Neuronal stem cell (in vitro differentiated cells): ENCODE data around the gene VPS35L.

Experiments used
- DNase-seq: peaks from one replicate; pipeline ENCODE4 v3.0.0-alpha.2; 2013; ENCODE audit warnings: low spot score
- H2AFZ ChIP-seq: one replicate; pipeline ENCODE4 v1.6.1; 2013; ENCODE audit warnings: mild to moderate bottlenecking, low read length, inconsistent platforms
- H2AK5ac ChIP-seq: 2 replicates; pipeline ENCODE4 v1.6.1; 2013; ENCODE audit warnings: low read depth, mild to moderate bottlenecking, inconsistent platforms, low read length, moderate library complexity, mixed read lengths
- H2BK120ac ChIP-seq: 2 replicates; pipeline ENCODE4 v1.6.1; 2013; ENCODE audit warnings: low read depth, mild to moderate bottlenecking, inconsistent platforms, low read length, moderate library complexity, mixed read lengths
- H2BK12ac ChIP-seq: one replicate; pipeline ENCODE4 v1.6.1; 2013; ENCODE audit warnings: low read length, inconsistent platforms
- H2BK15ac ChIP-seq: 2 replicates; pipeline ENCODE4 v1.6.1; 2013; ENCODE audit warnings: mild to moderate bottlenecking, low read length, inconsistent platforms, mixed read lengths
- H2BK5ac ChIP-seq: one replicate; pipeline ENCODE4 v1.6.1; 2013; ENCODE audit warnings: inconsistent platforms, mild to moderate bottlenecking, low read length, moderate library complexity
- H3K14ac ChIP-seq: one replicate; pipeline ENCODE4 v1.6.1; 2013; ENCODE audit warnings: low read length, inconsistent platforms
- H3K18ac ChIP-seq: 2 replicates; pipeline ENCODE4 v1.6.1; 2013; ENCODE audit warnings: low read length, inconsistent platforms
- H3K23ac ChIP-seq: 2 replicates; pipeline ENCODE4 v1.6.1; 2013; ENCODE audit warnings: low read depth, mild to moderate bottlenecking, mixed read lengths, low read length, inconsistent platforms; ENCODE audit not compliant: poor library complexity
- H3K27ac ChIP-seq: replicated peaks from 3 replicates; pipeline ENCODE4 v1.5.1; 2013; ENCODE audit warnings: low read length, inconsistent platforms
- H3K27me3 ChIP-seq, 3 experiments: 2 replicates each; pipeline ENCODE4 v1.6.1; 2013; ENCODE audit warnings: low read length in 3 of 3, mild to moderate bottlenecking in 2 of 3, inconsistent platforms in 1 of 3, low read depth in 1 of 3, mixed read lengths in 1 of 3, moderate library complexity in 1 of 3; ENCODE audit not compliant: control insufficient read depth in 3 of 3, insufficient read depth in 3 of 3
- H3K36me3 ChIP-seq, 2 donors: replicated peaks in 1 of 2; 2 replicates each; pipeline ENCODE4 v1.6.1; 2013; ENCODE audit warnings: low read length in 2 of 2; ENCODE audit not compliant: control insufficient read depth in 2 of 2, insufficient read depth in 2 of 2
- H3K4ac ChIP-seq: 2 replicates; pipeline ENCODE4 v1.6.1; 2013; ENCODE audit warnings: inconsistent platforms, mild to moderate bottlenecking, low read length, moderate library complexity
- H3K4me1 ChIP-seq, 2 donors: 1 replicate in 1 of 2; 2 replicates in 1 of 2; pipeline ENCODE4 v1.6.1; 2013; ENCODE audit warnings: low read length in 2 of 2, low read depth in 1 of 2; ENCODE audit not compliant: control insufficient read depth in 2 of 2, insufficient read depth in 1 of 2
- H3K4me2 ChIP-seq: one replicate; pipeline ENCODE4 v1.6.1; 2013; ENCODE audit warnings: mild to moderate bottlenecking, low read length, inconsistent platforms; ENCODE audit not compliant: insufficient read depth, poor library complexity, severe bottlenecking
- H3K4me3 ChIP-seq, 2 donors: 2 replicates each; pipeline ENCODE4 v1.5.1; 2013; ENCODE audit warnings: low read length in 2 of 2, mild to moderate bottlenecking in 2 of 2, inconsistent platforms in 1 of 2, moderate library complexity in 1 of 2
- H3K79me1 ChIP-seq: one replicate; pipeline ENCODE4 v1.6.1; 2013; ENCODE audit warnings: low read depth, mild to moderate bottlenecking, inconsistent platforms, low read length, moderate library complexity
- H3K9ac ChIP-seq: one replicate; pipeline ENCODE4 v1.6.1; 2013; ENCODE audit warnings: mild to moderate bottlenecking, low read depth, low read length, inconsistent platforms; ENCODE audit not compliant: poor library complexity
- H3K9me3 ChIP-seq, 2 donors: replicated peaks in 1 of 2; 2 replicates each; pipeline versions ENCODE3 to v1.6.1; 2013; ENCODE audit warnings: low read length in 2 of 2, mild to moderate bottlenecking in 2 of 2, inconsistent platforms in 1 of 2, low read depth in 1 of 2, mixed read lengths in 1 of 2, moderate library complexity in 1 of 2; ENCODE audit not compliant: control insufficient read depth in 2 of 2, insufficient read depth in 1 of 2
- H4K8ac ChIP-seq: one replicate; pipeline ENCODE4 v1.6.1; 2013; ENCODE audit warnings: low read depth, mild to moderate bottlenecking, inconsistent platforms, low read length, moderate library complexity
- H4K91ac ChIP-seq: one replicate; pipeline ENCODE4 v1.6.1; 2013; ENCODE audit warnings: low read length, low read depth, mild to moderate bottlenecking, inconsistent platforms; ENCODE audit not compliant: poor library complexity
- WGBS, 2 donors: extraction: QIAGEN DNeasy Blood & Tissue Kit; methylation state at CpG; one replicate each; pipeline ENCODE4 v1.1.7; 2013; ENCODE audit warnings: missing lambda C conversion rate in 2 of 2, mixed read lengths in 1 of 2; ENCODE audit not compliant: insufficient read length in 2 of 2, insufficient replicate concordance in 1 of 2; ENCODE audit errors: extremely low coverage in 2 of 2; 5-methylcytosine and 5-hydroxymethylcytosine counted together

VPS35L gene

GRCh38 chr16:19696328-19696727, 140.8 kb downstream of the VPS35L start:
- Histone ChIP-seq H3K4me2 (no peak overlapping the region), H3K27me3 (no peaks in the 10 kb centered on the region), H2BK12ac (no peak overlapping the region), H3K23ac (no peak overlapping the region), H3K4me3 (no peak overlapping the region), H2BK120ac (no peak overlapping the region), H3K18ac (no peak overlapping the region), H2AFZ (no peak overlapping the region), H3K36me3 (peaks cover 28 to 85% of the 10 kb centered on the region in 2 donors), H3K14ac (no peak overlapping the region), H3K79me1 (peaks cover 4% of the 10 kb centered on the region), H3K4me1 (no peaks in the 10 kb centered on the region), H3K9me3 (peaks cover 0 to 4% of the 10 kb centered on the region in 2 donors), H3K9ac (no peak overlapping the region), H2BK5ac (no peak overlapping the region), H4K91ac (no peak overlapping the region), H3K4ac (no peak overlapping the region), H3K27ac (no peak overlapping the region), H4K8ac (no peak overlapping the region), H2AK5ac (no peak overlapping the region), H2BK15ac (no peak overlapping the region)
- no CpG with 5 or more reads among the region's 10 CpGs for WGBS, 2 donors
- DNase-seq, result no peak

- no peak overlapping the region for H2BK120ac ChIP-seq
- no CpG with 5 or more reads among the region's 15 CpGs for WGBS, 2 donors
- no peaks in the 10 kb centered on the region for H3K4me1 ChIP-seq
- DNase-seq, result no peak
- H3K27ac ChIP-seq, result no peak overlapping the region
- H3K14ac ChIP-seq, result no peak overlapping the region
- peaks cover 25 to 84% of the 10 kb centered on the region in 2 donors for H3K36me3 ChIP-seq
- no peak overlapping the region for H2BK5ac ChIP-seq
- no peaks in the 10 kb centered on the region for H3K27me3 ChIP-seq
- no peak overlapping the region for H3K9ac ChIP-seq
- peak overlapping the region; percentile 16 for H3K23ac ChIP-seq
- no peak overlapping the region for H3K4me2 ChIP-seq
- H3K18ac ChIP-seq, result no peak overlapping the region
- H3K9me3 ChIP-seq, result peaks cover 0 to 4% of the 10 kb centered on the region in 2 donors
- H2AK5ac ChIP-seq, result no peak overlapping the region
- H2BK15ac ChIP-seq, result no peak overlapping the region
- no peak overlapping the region for H4K91ac ChIP-seq
- H2BK12ac ChIP-seq, result no peak overlapping the region
- no peak overlapping the region for H3K4ac ChIP-seq
- H3K79me1 ChIP-seq, result peaks cover 4% of the 10 kb centered on the region
- no peak overlapping the region for H2AFZ ChIP-seq
- H4K8ac ChIP-seq, result no peak overlapping the region
- no peak overlapping the region for H3K4me3 ChIP-seq
Observed at GRCh38 chr16:19696961-19697360, 141.5 kb downstream of the VPS35L start.

GRCh38 chr16:19697756-19698318, 142.3 kb downstream of the VPS35L start:
- Histone ChIP-seq H3K14ac (no peak overlapping the region), H3K9ac (no peak overlapping the region), H4K8ac (no peak overlapping the region), H3K79me1 (peaks cover 4% of the 10 kb centered on the region), H3K9me3 (peaks cover 0 to 4% of the 10 kb centered on the region in 2 donors), H3K4me2 (no peak overlapping the region), H3K36me3 (peaks cover 26 to 87% of the 10 kb centered on the region in 2 donors), H3K4me1 (no peaks in the 10 kb centered on the region), H3K18ac (no peak overlapping the region), H2BK12ac (no peak overlapping the region), H3K4ac (no peak overlapping the region), H2AK5ac (no peak overlapping the region), H2BK5ac (no peak overlapping the region), H2BK120ac (no peak overlapping the region), H3K27ac (no peak overlapping the region), H2BK15ac (no peak overlapping the region), H3K27me3 (no peaks in the 10 kb centered on the region), H3K23ac (no peak overlapping the region), H2AFZ (no peak overlapping the region), H3K4me3 (no peak overlapping the region), H4K91ac (no peak overlapping the region)
- WGBS, 2 donors, result no CpG with 5 or more reads among the region's 8 CpGs
- no peak for DNase-seq

- peak overlapping the region; percentile 32 for H3K23ac ChIP-seq
- no peaks in the 10 kb centered on the region for H3K4me1 ChIP-seq
- H2BK15ac ChIP-seq, result no peak overlapping the region
- no peak overlapping the region for H2BK12ac ChIP-seq
- H3K4ac ChIP-seq, result no peak overlapping the region
- H3K4me3 ChIP-seq, result no peak overlapping the region
- H3K14ac ChIP-seq, result no peak overlapping the region
- H3K4me2 ChIP-seq, result no peak overlapping the region
- H3K27ac ChIP-seq, result no peak overlapping the region
- no CpG with 5 or more reads among the region's 19 CpGs for WGBS, 2 donors
- H2BK5ac ChIP-seq, result no peak overlapping the region
- H4K91ac ChIP-seq, result no peak overlapping the region
- peak overlapping the region; percentile 23 for H4K8ac ChIP-seq
- H2AK5ac ChIP-seq, result no peak overlapping the region
- no peak for DNase-seq
- H2BK120ac ChIP-seq, result no peak overlapping the region
- H3K18ac ChIP-seq, result no peak overlapping the region
- peaks cover 33 to 89% of the 10 kb centered on the region in 2 donors for H3K36me3 ChIP-seq
- H3K27me3 ChIP-seq, result no peaks in the 10 kb centered on the region
- no peak overlapping the region for H3K9ac ChIP-seq
- H3K79me1 ChIP-seq, result peaks cover 7% of the 10 kb centered on the region
- no peak overlapping the region for H2AFZ ChIP-seq
- peaks cover 0 to 4% of the 10 kb centered on the region in 2 donors for H3K9me3 ChIP-seq
Observed at GRCh38 chr16:19698480-19699465, 143.3 kb downstream of the VPS35L start.
